GM23338 (cell line): ENCODE measurements around the gene IRF3. TPM values are rescaled to one million over a fixed set of nuclear protein-coding genes. Genes with fewer than 3 reads are reported as not detected.

Experiments used
- ATAC-seq: fragments of 200-7000 bp; cut with Tn5 transposase; 3 replicates; pipeline ENCODE4 v1.9.1; 2020
- DNase-seq: peaks from one replicate; pipeline ENCODE4 v3.0.0-alpha.2; 2015; ENCODE audit warnings: low spot score
- H2AFZ ChIP-seq: fragments of 200-600 bp; sonication (generic); 2 replicates; pipeline ENCODE4 v1.8.0; 2016; ENCODE audit warnings: antibody characterized with exemption, mild to moderate bottlenecking, moderate library complexity
- H3F3A ChIP-seq: fragments of 200-600 bp; sonication (generic); replicated peaks from 2 replicates; pipeline ENCODE4 v1.8.0; 2017; ENCODE audit warnings: antibody characterized with exemption, mixed run types, low read depth
- H3K27ac ChIP-seq: fragments of 200-600 bp; sonication (generic); 2 replicates; pipeline ENCODE4 v1.6.1; 2016; ENCODE audit warnings: low read depth
- H3K27me3 ChIP-seq: fragments of 200-600 bp; sonication (generic); 2 replicates; pipeline ENCODE4 v1.8.0; 2016; ENCODE audit warnings: mild to moderate bottlenecking, mixed run types, moderate library complexity; ENCODE audit not compliant: insufficient read depth
- H3K36me3 ChIP-seq: fragments of 200-600 bp; sonication (generic); 2 replicates; pipeline ENCODE4 v1.8.0; 2016; ENCODE audit warnings: mild to moderate bottlenecking; ENCODE audit not compliant: insufficient read depth
- H3K4me1 ChIP-seq: fragments of 200-600 bp; sonication (generic); 2 replicates; pipeline ENCODE4 v1.8.0; 2016; ENCODE audit warnings: mild to moderate bottlenecking, moderate library complexity; ENCODE audit not compliant: insufficient read depth
- H3K4me2 ChIP-seq: fragments of 200-600 bp; sonication (generic); 2 replicates; pipeline ENCODE4 v1.7.1; 2017; ENCODE audit warnings: mixed run types
- H3K4me3 ChIP-seq: fragments of 200-600 bp; sonication (generic); 2 replicates; pipeline ENCODE4 v1.6.1; 2016; ENCODE audit warnings: mixed run types
- H3K79me2 ChIP-seq: fragments of 200-600 bp; sonication (generic); replicated peaks from 2 replicates; pipeline ENCODE4 v1.8.0; 2017; ENCODE audit warnings: mild to moderate bottlenecking; ENCODE audit not compliant: insufficient read depth
- H3K9me2 ChIP-seq: fragments of 200-600 bp; sonication (generic); 2 replicates; pipeline ENCODE4 v1.8.0; 2017; ENCODE audit not compliant: insufficient read depth
- H4K20me1 ChIP-seq: fragments of 200-600 bp; sonication (generic); replicated peaks from 2 replicates; pipeline ENCODE4 v1.8.0; 2017; ENCODE audit warnings: mild to moderate bottlenecking; ENCODE audit not compliant: insufficient read depth
- H3K27ac Mint-ChIP-seq: 2 replicates; pipeline ENCODE4 v1.8.0; 2020; ENCODE audit warnings: inconsistent platforms, mild to moderate bottlenecking, moderate library complexity, mixed read lengths
- H3K27me3 Mint-ChIP-seq: 3 replicates; pipeline ENCODE4 v1.8.0; 2022; ENCODE audit warnings: low read depth, mild to moderate bottlenecking, moderate library complexity, mixed read lengths, inconsistent platforms; ENCODE audit not compliant: insufficient read depth, poor library complexity
- H3K36me3 Mint-ChIP-seq: 3 replicates; pipeline ENCODE4 v1.8.0; 2021; ENCODE audit warnings: low read depth, mild to moderate bottlenecking, inconsistent platforms, moderate library complexity, mixed read lengths
- H3K4me1 Mint-ChIP-seq: 3 replicates; pipeline ENCODE4 v1.8.0; 2020; ENCODE audit warnings: mild to moderate bottlenecking, inconsistent platforms, mixed read lengths
- H3K4me3 Mint-ChIP-seq: 3 replicates; pipeline ENCODE4 v1.8.0; 2021; ENCODE audit warnings: moderate library complexity, mild to moderate bottlenecking, inconsistent platforms, mixed read lengths
- H3K9me3 Mint-ChIP-seq: 3 replicates; pipeline ENCODE4 v1.8.0; 2020; ENCODE audit warnings: moderate library complexity, mild to moderate bottlenecking, inconsistent platforms, mixed read lengths
- CREB1 ChIP-seq: fragments of 250-450 bp; sonication (Bioruptor Pico); IDR thresholded peaks from 2 replicates; pipeline ENCODE4 v1.5.0; 2020; ENCODE audit warnings: low read depth, mild to moderate bottlenecking, moderate library complexity
- ETS1 ChIP-seq: IDR thresholded peaks from 2 replicates; pipeline ENCODE4 v1.6.1; 2016; ENCODE audit warnings: antibody characterized with exemption
- EZH2 ChIP-seq: fragments of 200-600 bp; sonication (generic); IDR thresholded peaks from one replicate; pipeline ENCODE4 v1.8.0; 2017; ENCODE audit warnings: antibody characterized with exemption, mild to moderate bottlenecking, low read depth; ENCODE audit not compliant: unreplicated experiment
- NANOG ChIP-seq: IDR thresholded peaks from 2 replicates; pipeline ENCODE4 v1.6.1; 2016; ENCODE audit warnings: antibody characterized with exemption, borderline replicate concordance
- ZNF114 ChIP-seq: fragments of 250-450 bp; sonication (Bioruptor Pico); IDR thresholded peaks from 2 replicates; pipeline ENCODE4 v1.5.0; 2020; ENCODE audit warnings: mild to moderate bottlenecking, moderate library complexity
- ZNF331 ChIP-seq: fragments of 250-450 bp; sonication (Bioruptor Pico); IDR thresholded peaks from 2 replicates; pipeline ENCODE4 v1.5.0; 2020; ENCODE audit warnings: low read depth, mild to moderate bottlenecking, moderate library complexity
- polyA plus RNA-seq: library from polyadenylated mRNA; unstranded; fragments of >200 nt; fragmentation: Nextera tagmentation; extraction: Ambion mirVana; gene quantifications from 2 replicates; pipeline ENCODE4 v1.2.1, GENCODE V29; 2016
- total RNA-seq: library from RNA; depleted of rRNA; stranded (reverse); fragments of >200 nt; shearing (Covaris generic); gene quantifications from 2 replicates; pipeline ENCODE4 v1.2.3, GENCODE V29; 2014
- TF ChIP-seq, protein P1 (sequence below): fragments of 250-450 bp; sonication (Bioruptor Pico); IDR thresholded peaks from 2 replicates; pipeline ENCODE4 v1.5.0; 2020; ENCODE audit warnings: mild to moderate bottlenecking, moderate library complexity
- TF ChIP-seq, protein P2 (sequence below): IDR thresholded peaks from one replicate; pipeline ENCODE4 v1.6.1; 2018; ENCODE audit warnings: antibody characterized with exemption; ENCODE audit not compliant: unreplicated experiment
- TF ChIP-seq, protein P3 (sequence below), 2 experiments: fragments of 200-600 bp in 1 of 2; sonication (generic) in 1 of 2; conservative IDR thresholded peaks; 2 replicates each; pipeline versions ENCODE4 v1.5.1 to v1.6.1; 2016 to 2017; ENCODE audit warnings: antibody characterized with exemption in 2 of 2, low read depth in 2 of 2, mild to moderate bottlenecking in 2 of 2, moderate library complexity in 1 of 2

Gene IRF3
- total and polyA plus RNA-seq, 2 experiments from 2014 or later: 57.4 to 164 TPM

GRCh38 chr19:49645995-49646394 is 19.7 kb downstream of the IRF3 start:
- TF ChIP-seq ETS1: no peak
- TF ChIP-seq, protein P1, sequence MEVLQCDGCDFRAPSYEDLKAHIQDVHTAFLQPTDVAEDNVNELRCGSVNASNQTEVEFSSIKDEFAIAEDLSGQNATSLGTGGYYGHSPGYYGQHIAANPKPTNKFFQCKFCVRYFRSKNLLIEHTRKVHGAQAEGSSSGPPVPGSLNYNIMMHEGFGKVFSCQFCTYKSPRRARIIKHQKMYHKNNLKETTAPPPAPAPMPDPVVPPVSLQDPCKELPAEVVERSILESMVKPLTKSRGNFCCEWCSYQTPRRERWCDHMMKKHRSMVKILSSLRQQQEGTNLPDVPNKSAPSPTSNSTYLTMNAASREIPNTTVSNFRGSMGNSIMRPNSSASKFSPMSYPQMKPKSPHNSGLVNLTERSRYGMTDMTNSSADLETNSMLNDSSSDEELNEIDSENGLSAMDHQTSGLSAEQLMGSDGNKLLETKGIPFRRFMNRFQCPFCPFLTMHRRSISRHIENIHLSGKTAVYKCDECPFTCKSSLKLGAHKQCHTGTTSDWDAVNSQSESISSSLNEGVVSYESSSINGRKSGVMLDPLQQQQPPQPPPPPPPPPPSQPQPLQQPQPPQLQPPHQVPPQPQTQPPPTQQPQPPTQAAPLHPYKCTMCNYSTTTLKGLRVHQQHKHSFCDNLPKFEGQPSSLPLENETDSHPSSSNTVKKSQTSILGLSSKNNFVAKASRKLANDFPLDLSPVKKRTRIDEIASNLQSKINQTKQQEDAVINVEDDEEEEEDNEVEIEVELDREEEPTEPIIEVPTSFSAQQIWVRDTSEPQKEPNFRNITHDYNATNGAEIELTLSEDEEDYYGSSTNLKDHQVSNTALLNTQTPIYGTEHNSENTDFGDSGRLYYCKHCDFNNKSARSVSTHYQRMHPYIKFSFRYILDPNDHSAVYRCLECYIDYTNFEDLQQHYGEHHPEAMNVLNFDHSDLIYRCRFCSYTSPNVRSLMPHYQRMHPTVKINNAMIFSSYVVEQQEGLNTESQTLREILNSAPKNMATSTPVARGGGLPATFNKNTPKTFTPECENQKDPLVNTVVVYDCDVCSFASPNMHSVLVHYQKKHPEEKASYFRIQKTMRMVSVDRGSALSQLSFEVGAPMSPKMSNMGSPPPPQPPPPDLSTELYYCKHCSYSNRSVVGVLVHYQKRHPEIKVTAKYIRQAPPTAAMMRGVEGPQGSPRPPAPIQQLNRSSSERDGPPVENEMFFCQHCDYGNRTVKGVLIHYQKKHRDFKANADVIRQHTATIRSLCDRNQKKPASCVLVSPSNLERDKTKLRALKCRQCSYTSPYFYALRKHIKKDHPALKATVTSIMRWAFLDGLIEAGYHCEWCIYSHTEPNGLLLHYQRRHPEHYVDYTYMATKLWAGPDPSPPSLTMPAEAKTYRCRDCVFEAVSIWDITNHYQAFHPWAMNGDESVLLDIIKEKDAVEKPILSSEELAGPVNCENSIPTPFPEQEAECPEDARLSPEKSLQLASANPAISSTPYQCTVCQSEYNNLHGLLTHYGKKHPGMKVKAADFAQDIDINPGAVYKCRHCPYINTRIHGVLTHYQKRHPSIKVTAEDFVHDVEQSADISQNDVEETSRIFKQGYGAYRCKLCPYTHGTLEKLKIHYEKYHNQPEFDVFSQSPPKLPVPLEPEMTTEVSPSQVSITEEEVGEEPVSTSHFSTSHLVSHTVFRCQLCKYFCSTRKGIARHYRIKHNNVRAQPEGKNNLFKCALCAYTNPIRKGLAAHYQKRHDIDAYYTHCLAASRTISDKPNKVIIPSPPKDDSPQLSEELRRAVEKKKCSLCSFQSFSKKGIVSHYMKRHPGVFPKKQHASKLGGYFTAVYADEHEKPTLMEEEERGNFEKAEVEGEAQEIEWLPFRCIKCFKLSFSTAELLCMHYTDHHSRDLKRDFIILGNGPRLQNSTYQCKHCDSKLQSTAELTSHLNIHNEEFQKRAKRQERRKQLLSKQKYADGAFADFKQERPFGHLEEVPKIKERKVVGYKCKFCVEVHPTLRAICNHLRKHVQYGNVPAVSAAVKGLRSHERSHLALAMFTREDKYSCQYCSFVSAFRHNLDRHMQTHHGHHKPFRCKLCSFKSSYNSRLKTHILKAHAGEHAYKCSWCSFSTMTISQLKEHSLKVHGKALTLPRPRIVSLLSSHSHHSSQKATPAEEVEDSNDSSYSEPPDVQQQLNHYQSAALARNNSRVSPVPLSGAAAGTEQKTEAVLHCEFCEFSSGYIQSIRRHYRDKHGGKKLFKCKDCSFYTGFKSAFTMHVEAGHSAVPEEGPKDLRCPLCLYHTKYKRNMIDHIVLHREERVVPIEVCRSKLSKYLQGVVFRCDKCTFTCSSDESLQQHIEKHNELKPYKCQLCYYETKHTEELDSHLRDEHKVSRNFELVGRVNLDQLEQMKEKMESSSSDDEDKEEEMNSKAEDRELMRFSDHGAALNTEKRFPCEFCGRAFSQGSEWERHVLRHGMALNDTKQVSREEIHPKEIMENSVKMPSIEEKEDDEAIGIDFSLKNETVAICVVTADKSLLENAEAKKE (CRISPR knock-in tag): no peak
- TF ChIP-seq, protein P2, sequence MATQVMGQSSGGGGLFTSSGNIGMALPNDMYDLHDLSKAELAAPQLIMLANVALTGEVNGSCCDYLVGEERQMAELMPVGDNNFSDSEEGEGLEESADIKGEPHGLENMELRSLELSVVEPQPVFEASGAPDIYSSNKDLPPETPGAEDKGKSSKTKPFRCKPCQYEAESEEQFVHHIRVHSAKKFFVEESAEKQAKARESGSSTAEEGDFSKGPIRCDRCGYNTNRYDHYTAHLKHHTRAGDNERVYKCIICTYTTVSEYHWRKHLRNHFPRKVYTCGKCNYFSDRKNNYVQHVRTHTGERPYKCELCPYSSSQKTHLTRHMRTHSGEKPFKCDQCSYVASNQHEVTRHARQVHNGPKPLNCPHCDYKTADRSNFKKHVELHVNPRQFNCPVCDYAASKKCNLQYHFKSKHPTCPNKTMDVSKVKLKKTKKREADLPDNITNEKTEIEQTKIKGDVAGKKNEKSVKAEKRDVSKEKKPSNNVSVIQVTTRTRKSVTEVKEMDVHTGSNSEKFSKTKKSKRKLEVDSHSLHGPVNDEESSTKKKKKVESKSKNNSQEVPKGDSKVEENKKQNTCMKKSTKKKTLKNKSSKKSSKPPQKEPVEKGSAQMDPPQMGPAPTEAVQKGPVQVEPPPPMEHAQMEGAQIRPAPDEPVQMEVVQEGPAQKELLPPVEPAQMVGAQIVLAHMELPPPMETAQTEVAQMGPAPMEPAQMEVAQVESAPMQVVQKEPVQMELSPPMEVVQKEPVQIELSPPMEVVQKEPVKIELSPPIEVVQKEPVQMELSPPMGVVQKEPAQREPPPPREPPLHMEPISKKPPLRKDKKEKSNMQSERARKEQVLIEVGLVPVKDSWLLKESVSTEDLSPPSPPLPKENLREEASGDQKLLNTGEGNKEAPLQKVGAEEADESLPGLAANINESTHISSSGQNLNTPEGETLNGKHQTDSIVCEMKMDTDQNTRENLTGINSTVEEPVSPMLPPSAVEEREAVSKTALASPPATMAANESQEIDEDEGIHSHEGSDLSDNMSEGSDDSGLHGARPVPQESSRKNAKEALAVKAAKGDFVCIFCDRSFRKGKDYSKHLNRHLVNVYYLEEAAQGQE: no peak
- TF ChIP-seq EZH2: no peak
- TF ChIP-seq, protein P3, sequence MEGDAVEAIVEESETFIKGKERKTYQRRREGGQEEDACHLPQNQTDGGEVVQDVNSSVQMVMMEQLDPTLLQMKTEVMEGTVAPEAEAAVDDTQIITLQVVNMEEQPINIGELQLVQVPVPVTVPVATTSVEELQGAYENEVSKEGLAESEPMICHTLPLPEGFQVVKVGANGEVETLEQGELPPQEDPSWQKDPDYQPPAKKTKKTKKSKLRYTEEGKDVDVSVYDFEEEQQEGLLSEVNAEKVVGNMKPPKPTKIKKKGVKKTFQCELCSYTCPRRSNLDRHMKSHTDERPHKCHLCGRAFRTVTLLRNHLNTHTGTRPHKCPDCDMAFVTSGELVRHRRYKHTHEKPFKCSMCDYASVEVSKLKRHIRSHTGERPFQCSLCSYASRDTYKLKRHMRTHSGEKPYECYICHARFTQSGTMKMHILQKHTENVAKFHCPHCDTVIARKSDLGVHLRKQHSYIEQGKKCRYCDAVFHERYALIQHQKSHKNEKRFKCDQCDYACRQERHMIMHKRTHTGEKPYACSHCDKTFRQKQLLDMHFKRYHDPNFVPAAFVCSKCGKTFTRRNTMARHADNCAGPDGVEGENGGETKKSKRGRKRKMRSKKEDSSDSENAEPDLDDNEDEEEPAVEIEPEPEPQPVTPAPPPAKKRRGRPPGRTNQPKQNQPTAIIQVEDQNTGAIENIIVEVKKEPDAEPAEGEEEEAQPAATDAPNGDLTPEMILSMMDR (conservative IDR thresholded peaks at IDR 0.05; ENCODE audit: low read depth in 2 of 2): no peak
- TF ChIP-seq CREB1 (CRISPR knock-in tag): no peak
- TF ChIP-seq ZNF114 (CRISPR knock-in tag): no peak
- no peak for TF ChIP-seq ZNF331
- no peak for TF ChIP-seq NANOG
- ATAC-seq (no peak), DNase-seq (no peak)
- H3K36me3 ChIP-seq: peaks cover 1% of the 10 kb centered on the region
- H3F3A ChIP-seq: peaks cover 18% of the 10 kb centered on the region
- no peak overlapping the region for H2AFZ ChIP-seq
- Mint-ChIP-seq H3K36me3 (peaks cover 34% of the 10 kb centered on the region), H3K4me3 (no peak overlapping the region), H3K9me3 (no peaks in the 10 kb centered on the region), H3K4me1 (peaks cover 26% of the 10 kb centered on the region), H3K27me3 (peaks cover 18% of the 10 kb centered on the region), H3K27ac (no peak overlapping the region)
- H3K4me2 ChIP-seq: no peak overlapping the region
- H3K79me2 ChIP-seq: peaks cover 26% of the 10 kb centered on the region
- H3K9me2 ChIP-seq: no peaks in the 10 kb centered on the region
- no peaks in the 10 kb centered on the region for H3K27me3 ChIP-seq
- H3K27ac ChIP-seq: no peak overlapping the region
- H4K20me1 ChIP-seq: peaks cover 13% of the 10 kb centered on the region
- H3K4me1 ChIP-seq: peaks cover 18% of the 10 kb centered on the region
- H3K4me3 ChIP-seq: no peak overlapping the region
